ENCODE data around the gene GRAMD1A.
A peak's percentile ranks its signal among the peaks of the same experiment; 100 is the strongest.

The GRAMD1A gene

GRCh38 chr19:35055715-35056179 is 55.6 kb downstream of the GRAMD1A start (continued):
- TF ChIP-seq KLF17 (tag by site-specific recombination; IDR thresholded peaks at IDR 0.05) (peak; percentile 58; the same call in 1 of the 2 replicates), ZNF837 (tag by site-specific recombination; IDR thresholded peaks at IDR 0.05) (no peak), ZNF624 (tag by site-specific recombination; IDR thresholded peaks at IDR 0.05) (no peak), ZNF146 (tag by site-specific recombination; IDR thresholded peaks at IDR 0.05) (no peak; the same call in 1 of the 2 replicates), ZNF221 (tag by site-specific recombination; IDR thresholded peaks at IDR 0.05; ENCODE audit: borderline replicate concordance) (no peak), ZNF423 (tag by site-specific recombination; IDR thresholded peaks at IDR 0.05) (no peak), ZNF580 (tag by site-specific recombination; IDR thresholded peaks at IDR 0.05) (no peak), ZNF747 (tag by site-specific recombination; IDR thresholded peaks at IDR 0.05) (no peak), ZNF148 (tag by site-specific recombination; IDR thresholded peaks at IDR 0.05; ENCODE audit: borderline replicate concordance) (no peak), ZNF350 (tag by site-specific recombination; IDR thresholded peaks at IDR 0.05) (no peak), ZNF600 (tag by site-specific recombination; IDR thresholded peaks at IDR 0.05) (0 out of 2 replicates have a peak, but pooled peaks have one; percentile 25), HOXD13 (CRISPR knock-in tag; IDR thresholded peaks at IDR 0.05; ENCODE audit: borderline replicate concordance) (no peak), ZNF514 (tag by site-specific recombination; IDR thresholded peaks at IDR 0.05) (no peak), ZNF175 (tag by site-specific recombination; IDR thresholded peaks at IDR 0.05) (no peak), KLF9 (tag by site-specific recombination; IDR thresholded peaks at IDR 0.05; ENCODE audit: low read depth) (no peak), ZNF433 (tag by site-specific recombination; IDR thresholded peaks at IDR 0.05; ENCODE audit: low read depth) (no peak), ZNF416 (tag by site-specific recombination; IDR thresholded peaks at IDR 0.05) (no peak), ZIC2 (tag by site-specific recombination; IDR thresholded peaks at IDR 0.05) (peak; percentile 72), ZNF518A (tag by site-specific recombination; conservative IDR thresholded peaks at IDR 0.05; ENCODE audit: low read depth) (no peak), ZNF324 (tag by site-specific recombination; IDR thresholded peaks at IDR 0.05) (no peak), ZNF791 (tag by site-specific recombination; IDR thresholded peaks at IDR 0.05) (no peak), ZSCAN23 (tag by site-specific recombination; IDR thresholded peaks at IDR 0.05) (peak; percentile 59; the same call in 1 of the 2 replicates), ZSCAN18 (tag by site-specific recombination; IDR thresholded peaks at IDR 0.05) (no peak), ZNF157 (tag by site-specific recombination; IDR thresholded peaks at IDR 0.05) (no peak), ZSCAN4 (tag by site-specific recombination; IDR thresholded peaks at IDR 0.05) (no peak), ZBTB48 (tag by site-specific recombination; IDR thresholded peaks at IDR 0.05) (no peak), ZNF112 (tag by site-specific recombination; IDR thresholded peaks at IDR 0.05) (no peak)
